ENCODE data around the gene CACNA1H.

- TF ChIP-seq, protein P1, sequence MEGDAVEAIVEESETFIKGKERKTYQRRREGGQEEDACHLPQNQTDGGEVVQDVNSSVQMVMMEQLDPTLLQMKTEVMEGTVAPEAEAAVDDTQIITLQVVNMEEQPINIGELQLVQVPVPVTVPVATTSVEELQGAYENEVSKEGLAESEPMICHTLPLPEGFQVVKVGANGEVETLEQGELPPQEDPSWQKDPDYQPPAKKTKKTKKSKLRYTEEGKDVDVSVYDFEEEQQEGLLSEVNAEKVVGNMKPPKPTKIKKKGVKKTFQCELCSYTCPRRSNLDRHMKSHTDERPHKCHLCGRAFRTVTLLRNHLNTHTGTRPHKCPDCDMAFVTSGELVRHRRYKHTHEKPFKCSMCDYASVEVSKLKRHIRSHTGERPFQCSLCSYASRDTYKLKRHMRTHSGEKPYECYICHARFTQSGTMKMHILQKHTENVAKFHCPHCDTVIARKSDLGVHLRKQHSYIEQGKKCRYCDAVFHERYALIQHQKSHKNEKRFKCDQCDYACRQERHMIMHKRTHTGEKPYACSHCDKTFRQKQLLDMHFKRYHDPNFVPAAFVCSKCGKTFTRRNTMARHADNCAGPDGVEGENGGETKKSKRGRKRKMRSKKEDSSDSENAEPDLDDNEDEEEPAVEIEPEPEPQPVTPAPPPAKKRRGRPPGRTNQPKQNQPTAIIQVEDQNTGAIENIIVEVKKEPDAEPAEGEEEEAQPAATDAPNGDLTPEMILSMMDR (IDR thresholded peaks at IDR 0.05), result no peak
- no peak for TF ChIP-seq ZFX (IDR thresholded peaks at IDR 0.05; ENCODE audit: borderline replicate concordance)
Measured at GRCh38 chr16:1173788-1174451, 21.0 kb downstream of the CACNA1H start.
